Measurements from ENCODE around the gene SPRN. TPM values are rescaled to one million over a fixed set of nuclear protein-coding genes. Genes with fewer than 3 reads are reported as not detected.

Gene SPRN
- total and polyA plus RNA-seq, 2 of the 4 experiments (the other 2 are of a cell fraction) = 0.36 to 2.3 TPM

GRCh38 chr10:133383551-133383950, 40.9 kb downstream of the SPRN start:
- dilution Hi-C loops (cut with HindIII; ENCODE audit: low sequenced_read_pairs, unreplicated experiment) (no loop called here), in situ Hi-C loops (cut with MboI; ENCODE audit: low sequenced_read_pairs) (no loop called here)
- ATAC-seq (ENCODE audit: low read depth) = no peak

More at GRCh38 chr10:133383551-133383950, 40.9 kb downstream of the SPRN start:
- H4K91ac ChIP-seq (ENCODE audit: insufficient read depth, low read depth, low read length) = no peak overlapping the region
- H4K20me1 ChIP-seq (ENCODE audit: insufficient read depth, low read length) = no peaks in the 10 kb centered on the region
- peaks cover 0 to 10% of the 10 kb centered on the region in 2 experiments; a peak in 3 of 4 replicates for H3K79me1 ChIP-seq (ENCODE audit: low read depth in 1 of 2, low read length in 2 of 2)
- H3K4me1 ChIP-seq (ENCODE audit: control insufficient read depth, insufficient read depth, low read length) = peaks cover 3% of the 10 kb centered on the region; the same call in 1 of the 2 replicates
- no TSS peak for BruUV-seq (replicated peaks)
- H2AK9ac ChIP-seq (replicated peaks; ENCODE audit: low read depth, low read length, poor library complexity) = no peak overlapping the region
- H3K27ac ChIP-seq (ENCODE audit: insufficient read depth, low read length) = no peak overlapping the region
- DNase-seq = no peak
- CTCF ChIA-PET = interaction anchor here (0.6 kb wide), 1 partner anchor 23 kb away, joined by 4 read pairs; no protein-coding TSS in a partner anchor
- no peak overlapping the region for H3K4me2 ChIP-seq (ENCODE audit: low read depth, low read length)
- no peak overlapping the region for H3K4ac ChIP-seq (ENCODE audit: low read depth, low read length)
- H3K36me3 ChIP-seq (ENCODE audit: control insufficient read depth, insufficient read depth, low read length) = peaks cover 5% of the 10 kb centered on the region
- H3K56ac ChIP-seq (ENCODE audit: extremely low read depth, insufficient read depth, low read length) = no peak overlapping the region
- POLR2A ChIA-PET (ENCODE audit: unreplicated experiment) = no interaction called here
- no peak overlapping the region for H2BK20ac ChIP-seq (ENCODE audit: low read depth, low read length)
- no peak overlapping the region for H2AFZ ChIP-seq (replicated peaks; ENCODE audit: low read length, poor library complexity)
- no peak overlapping the region for H3K9ac ChIP-seq (ENCODE audit: low read depth, low read length)
- H3K9me1 ChIP-seq (ENCODE audit: insufficient read depth, low read length) = peaks cover 8% of the 10 kb centered on the region; the same call in 1 of the 2 replicates
- intact Hi-C loops (cut with micrococcal nuclease) = no loop called here
- no peak overlapping the region for H3K18ac ChIP-seq (ENCODE audit: low read depth, low read length)
- H2BK5ac ChIP-seq (ENCODE audit: low read depth, low read length, poor library complexity, severe bottlenecking) = no peak overlapping the region
- no peak overlapping the region for H4K8ac ChIP-seq (ENCODE audit: low read depth in 2 of 2, low read length in 2 of 2)
- H2BK15ac ChIP-seq (ENCODE audit: low read depth, low read length) = no peak overlapping the region
- H3K9me3 ChIP-seq (ENCODE audit: control insufficient read depth, insufficient read depth, low read length) = no peaks in the 10 kb centered on the region
- no peak overlapping the region for H3K14ac ChIP-seq (replicated peaks; ENCODE audit: low read depth, low read length)
- no peak overlapping the region for H2BK120ac ChIP-seq (ENCODE audit: low read depth, low read length)
- H3K4me3 ChIP-seq (ENCODE audit: insufficient read depth, low read depth, low read length) = no peak overlapping the region
- H3K23ac ChIP-seq (ENCODE audit: low read depth, low read length) = no peak overlapping the region
- H4K5ac ChIP-seq (ENCODE audit: low read depth, low read length) = no peak overlapping the region
- no peak for TF ChIP-seq RCOR1 (IDR thresholded peaks at IDR 0.05; ENCODE audit: insufficient replicate concordance, low read length)
- no peak overlapping the region for H2AK5ac ChIP-seq (ENCODE audit: low read depth, low read length)
- H3K27me3 ChIP-seq (ENCODE audit: control insufficient read depth, insufficient read depth, low read length) = no peaks in the 10 kb centered on the region
- WGBS, 2 experiments (ENCODE audit: extremely low coverage in 2 of 2, insufficient read length in 1 of 2) = no CpG with 5 or more reads among the region's 4 CpGs

Measured in IMR-90 (cell line).